Left cardiac atrium (tissue), 4 donors: ENCODE data around the gene RSPH1. TPM values are rescaled to one million over a fixed set of nuclear protein-coding genes. Genes with fewer than 3 reads are reported as not detected.
A peak's percentile ranks its signal among the peaks of the same experiment; 100 is the strongest.

ENCODE experiments used
- ATAC-seq, 2 donors: fragments of 200-7000 bp; cut with Tn5 transposase; one replicate each; pipeline ENCODE4 v1.9.1; 2020; ENCODE audit warnings: mild to moderate bottlenecking in 2 of 2, moderate library complexity in 2 of 2
- DNase-seq: peaks from one replicate; pipeline ENCODE4 v3.0.0-alpha.2; 2020
- intact Hi-C, 2 donors: fragments of 100-400 bp; cut with DNase I; formaldehyde crosslinking; loops; one replicate each; pipeline versions ENCODE4 v1.14.1 to v1.15.1; 2022 to 2023
- total RNA-seq, 2 donors: library from RNA; stranded (reverse); fragmentation: NEBNext Ultra II Directional; extraction: Animal tissue kit (Norgen Biotek cat#: 25700); gene quantifications; one replicate each; pipeline ENCODE4 v1.2.1, GENCODE V29; 2021
- donor health status: DM: no; HTN: yes; CAD: no.
- donor health status: DM: no; HTN: yes; CAD: no; lungs with severe emphysema.
- donor health status: DM: yes; HTN: yes; CAD: no.
- donor health status: Dilated cardiomyopathy.

RSPH1 gene
- total RNA-seq, 2 donors from 2014 or later, result not detected

- intact Hi-C loops, result loop anchor here in 1 of 2 donors (5.0 kb wide), 1 partner anchor 287 kb away; no protein-coding TSS in a partner anchor
- no peak for ATAC-seq
Measured at GRCh38 chr21:42439284-42440186, 56.5 kb downstream of the RSPH1 start.

DNA sequence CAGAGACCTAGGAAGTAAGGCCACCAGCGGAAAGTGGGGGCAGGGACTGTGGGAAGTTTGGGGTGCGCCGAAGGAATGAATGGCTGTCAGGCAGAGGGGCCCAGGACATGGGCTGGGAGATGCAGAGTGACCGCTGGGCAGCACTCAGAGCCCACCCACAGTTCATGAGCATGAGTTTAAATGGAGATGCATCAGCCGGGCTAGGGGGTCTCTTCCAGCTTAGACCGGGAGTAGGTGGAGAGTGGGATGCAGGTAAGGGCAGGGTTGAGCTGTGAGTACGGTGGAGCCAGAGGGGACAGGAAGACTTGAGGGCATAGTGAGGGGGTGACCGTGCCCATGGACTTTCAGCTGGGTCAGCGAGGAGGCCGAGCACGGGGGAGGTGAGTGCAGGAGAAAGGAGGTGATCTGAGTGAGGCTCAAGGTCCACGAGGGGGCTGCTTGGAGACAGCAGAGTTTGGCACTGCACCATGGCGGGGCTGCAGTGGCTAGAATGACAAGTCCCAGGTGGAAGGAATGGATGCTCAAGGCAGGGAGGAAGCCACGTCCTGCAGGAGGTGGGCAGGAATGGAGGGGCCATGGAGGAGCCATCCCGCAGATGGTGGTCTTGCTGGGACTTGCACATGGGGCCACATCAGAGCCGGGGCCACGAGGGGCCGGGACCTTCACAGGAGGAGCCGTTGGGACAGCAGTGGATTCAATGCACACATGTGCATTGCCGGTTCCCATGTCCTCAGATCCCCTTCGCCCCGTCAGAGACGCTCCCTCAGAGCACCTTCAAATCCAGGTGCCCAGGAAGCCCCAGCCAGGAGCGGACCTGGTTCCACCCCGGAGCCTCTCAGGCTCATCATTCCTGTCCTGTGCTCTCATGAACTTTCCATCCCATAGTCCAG lies 57.5 kb downstream of the RSPH1 start:
- intact Hi-C loops, result no loop called here
- DNase-seq (no peak), ATAC-seq (no peak)

More at GRCh38 chr21:42439284-42440186, 56.5 kb downstream of the RSPH1 start:
- no peak for DNase-seq

DNA sequence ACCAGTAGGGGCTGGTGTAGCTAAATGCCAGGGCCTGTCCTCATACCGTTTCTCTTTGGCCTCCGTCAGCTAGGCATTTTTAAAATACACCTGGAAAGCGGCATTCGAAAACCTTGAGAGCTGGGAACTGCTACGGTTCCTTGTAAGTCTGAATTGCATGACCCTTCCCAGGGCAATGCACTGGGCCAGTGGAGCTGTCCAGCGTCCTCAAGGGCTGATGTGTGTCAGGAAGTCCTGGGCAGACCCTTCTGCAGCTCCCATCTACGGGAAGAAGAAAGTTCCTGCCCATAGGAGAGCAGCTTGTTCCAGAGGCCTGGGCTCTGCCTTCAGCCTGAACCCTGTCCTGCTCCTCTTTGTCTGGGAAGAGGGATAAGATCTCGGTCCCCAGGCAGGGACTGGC lies 58.2 kb downstream of the RSPH1 start:
- ATAC-seq (no peak), DNase-seq (no peak)
- intact Hi-C loops, result no loop called here

DNA sequence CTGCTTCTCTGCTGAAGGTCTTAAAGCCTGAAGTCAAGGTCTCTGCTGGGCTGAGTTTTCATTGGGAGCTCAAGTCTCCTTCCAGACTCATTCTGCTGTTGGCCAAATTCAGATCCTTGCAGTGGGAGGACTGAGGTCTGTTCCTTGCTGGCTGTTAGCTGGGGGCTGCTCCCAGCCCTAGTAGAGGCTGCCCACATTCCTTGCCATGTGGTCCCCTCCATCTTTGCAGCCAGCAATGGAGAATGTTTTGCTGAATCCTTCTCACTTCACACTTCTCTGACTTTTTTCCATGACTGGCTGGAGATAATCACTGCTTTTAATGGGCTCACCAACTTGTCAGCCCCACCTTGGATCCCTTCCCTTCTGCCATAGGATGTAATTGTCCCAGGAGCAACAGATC lies 59.1 kb downstream of the RSPH1 start:
- ATAC-seq (no peak), DNase-seq (no peak)
- intact Hi-C loops, result no loop called here

- intact Hi-C loops, result no loop called here
Measured at GRCh38 chr21:42435833-42436232, 60.2 kb downstream of the RSPH1 start.

DNA sequence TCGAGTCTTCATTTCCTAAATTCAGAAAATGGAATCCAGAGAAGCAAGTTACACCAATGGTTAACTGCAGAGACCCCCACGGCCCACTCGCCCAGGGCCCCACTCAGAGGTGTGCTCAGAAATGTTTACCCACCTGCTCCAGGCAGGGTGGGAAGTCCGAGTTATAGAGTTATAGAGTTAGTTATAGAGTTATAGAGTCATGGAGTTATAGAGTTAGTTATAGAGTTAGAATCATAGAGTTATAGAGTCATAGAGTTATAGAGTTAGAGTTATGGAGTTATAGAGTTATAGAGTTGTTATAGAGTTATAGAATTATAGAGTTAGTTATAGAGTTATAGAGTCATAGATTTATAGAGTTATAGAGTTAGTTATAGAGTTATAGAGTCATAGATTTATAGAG lies 60.6 kb downstream of the RSPH1 start:
- intact Hi-C loops, result no loop called here
- DNase-seq (no peak), ATAC-seq (no peak)

More at GRCh38 chr21:42435833-42436232, 60.2 kb downstream of the RSPH1 start:
- ATAC-seq (no peak), DNase-seq (no peak)

GRCh38 chr21:42434884-42435283 lies 61.1 kb downstream of the RSPH1 start:
- intact Hi-C loops, result no loop called here
- DNase-seq (no peak), ATAC-seq (no peak)

DNA sequence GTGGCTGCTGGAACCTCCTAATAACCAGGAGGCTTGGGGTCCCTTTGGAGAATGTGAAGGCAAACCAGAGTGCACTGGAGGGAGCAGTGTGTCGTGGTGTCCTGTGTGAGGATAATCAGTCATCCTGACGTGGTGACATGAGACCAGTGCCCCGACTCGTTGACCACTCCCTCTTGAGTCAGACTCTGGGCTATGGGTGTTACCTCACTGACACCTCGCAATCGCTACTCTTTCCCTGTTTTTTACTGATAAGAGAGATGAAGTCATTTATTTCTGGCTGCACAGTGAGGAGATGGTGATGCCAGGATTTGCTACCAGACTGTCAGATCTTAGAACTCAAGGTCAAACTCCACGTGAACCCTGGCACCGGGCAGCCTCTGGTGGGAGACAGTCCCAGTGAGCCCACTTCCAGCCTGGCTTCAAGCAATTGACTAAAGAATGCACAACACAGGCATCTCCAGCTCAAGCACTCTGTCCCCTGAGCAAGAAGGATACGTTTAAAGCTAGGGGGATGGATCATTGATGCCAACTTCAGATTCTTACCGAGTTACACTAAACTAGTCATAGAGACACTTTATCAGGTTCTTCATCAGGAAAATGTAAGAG lies 62.0 kb downstream of the RSPH1 start:
- DNase-seq, result no peak
- intact Hi-C loops, result no loop called here
- ATAC-seq, result peak; percentile 25 to 92

GRCh38 chr21:42432695-42433094 lies 63.3 kb downstream of the RSPH1 start:
- intact Hi-C loops, result no loop called here
- no peak for ATAC-seq
- DNase-seq, result no peak

GRCh38 chr21:42431196-42431595 lies 64.8 kb downstream of the RSPH1 start:
- ATAC-seq (no peak), DNase-seq (no peak)
- intact Hi-C loops, result no loop called here

- DNase-seq, result no peak
- ATAC-seq, result no peak
- intact Hi-C loops, result no loop called here
Measured at GRCh38 chr21:42430521-42430920, 65.5 kb downstream of the RSPH1 start.

DNA sequence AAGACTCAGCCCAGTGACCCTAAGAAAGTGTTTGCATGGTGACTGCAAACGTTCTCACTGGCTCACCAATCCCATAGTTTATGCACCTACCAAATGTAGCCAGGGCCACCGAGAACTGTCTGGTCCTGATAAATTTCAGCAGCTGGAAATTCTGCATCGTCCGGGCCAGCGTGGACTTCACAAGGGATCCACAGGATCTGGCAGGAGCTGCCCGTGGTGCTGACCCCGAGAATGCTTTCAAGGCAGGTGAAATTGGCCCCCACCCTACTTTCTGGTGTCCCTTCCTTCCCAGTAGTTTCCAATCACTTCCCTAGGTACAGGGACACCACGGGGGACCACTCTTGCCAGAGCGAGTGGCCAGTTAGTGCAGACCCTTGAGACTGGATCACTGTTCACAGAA lies 66.2 kb downstream of the RSPH1 start:
- ATAC-seq (no peak), DNase-seq (no peak)
- intact Hi-C loops, result no loop called here

GRCh38 chr21:42429021-42429420 lies 67.0 kb downstream of the RSPH1 start:
- no peak for DNase-seq
- ATAC-seq, result no peak
- intact Hi-C loops, result no loop called here

- intact Hi-C loops, result no loop called here
- no peak for DNase-seq
- no peak for ATAC-seq
Measured at GRCh38 chr21:42427809-42428419, 68.1 kb downstream of the RSPH1 start.

DNA sequence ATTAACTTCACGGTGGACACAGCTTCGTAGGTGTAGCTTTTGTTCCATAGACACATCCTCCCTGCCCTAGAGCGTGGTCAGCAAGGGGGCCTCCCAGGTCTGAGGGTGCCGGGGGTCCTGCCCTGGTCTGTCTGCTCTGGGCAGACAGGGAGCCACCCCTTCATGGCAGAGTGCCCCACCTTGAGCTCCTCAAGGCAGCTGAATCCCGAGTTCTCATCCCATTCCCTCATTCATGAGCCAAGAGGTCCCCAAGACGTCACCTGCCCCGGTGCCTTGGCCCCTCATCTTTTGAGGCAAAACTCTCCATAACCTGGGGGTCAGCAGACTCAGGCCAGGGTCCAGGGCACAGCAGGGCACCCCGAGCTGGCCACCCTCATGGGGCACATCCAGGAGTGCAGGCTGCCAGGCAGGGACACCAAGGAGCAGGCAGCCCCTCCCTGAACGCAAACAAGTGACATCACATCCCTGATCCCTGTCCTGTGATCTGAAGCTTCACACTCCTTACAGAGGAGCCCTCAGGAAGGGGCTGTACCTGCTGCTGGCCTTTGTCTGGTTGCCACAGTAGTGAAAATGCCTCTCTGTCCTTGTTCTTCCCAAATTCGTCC lies 69.0 kb downstream of the RSPH1 start:
- intact Hi-C loops, result no loop called here
- ATAC-seq (no peak), DNase-seq (no peak)

DNA sequence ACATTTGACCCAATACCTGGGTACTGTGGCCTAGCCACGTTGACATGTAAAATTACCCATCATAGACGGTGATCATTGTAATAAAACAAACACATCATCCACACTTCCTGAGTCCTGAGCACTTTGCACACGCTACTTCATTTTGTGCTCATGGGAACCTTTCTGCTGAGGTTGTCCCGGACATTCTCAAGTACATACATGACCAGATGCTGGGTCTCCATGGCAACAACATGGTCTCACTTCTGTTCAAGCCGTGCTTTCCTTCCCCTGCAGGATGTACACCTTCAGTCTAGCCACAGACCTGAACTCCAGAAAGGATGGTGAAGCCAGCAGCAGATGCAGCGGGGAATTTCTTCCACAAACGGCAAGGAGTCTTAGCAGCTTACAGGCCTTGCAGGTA lies 69.6 kb downstream of the RSPH1 start:
- DNase-seq, result no peak
- no peak for ATAC-seq
- intact Hi-C loops, result no loop called here

GRCh38 chr21:42425591-42425990 lies 70.4 kb downstream of the RSPH1 start:
- intact Hi-C loops, result no loop called here
- DNase-seq (no peak), ATAC-seq (no peak)

DNA sequence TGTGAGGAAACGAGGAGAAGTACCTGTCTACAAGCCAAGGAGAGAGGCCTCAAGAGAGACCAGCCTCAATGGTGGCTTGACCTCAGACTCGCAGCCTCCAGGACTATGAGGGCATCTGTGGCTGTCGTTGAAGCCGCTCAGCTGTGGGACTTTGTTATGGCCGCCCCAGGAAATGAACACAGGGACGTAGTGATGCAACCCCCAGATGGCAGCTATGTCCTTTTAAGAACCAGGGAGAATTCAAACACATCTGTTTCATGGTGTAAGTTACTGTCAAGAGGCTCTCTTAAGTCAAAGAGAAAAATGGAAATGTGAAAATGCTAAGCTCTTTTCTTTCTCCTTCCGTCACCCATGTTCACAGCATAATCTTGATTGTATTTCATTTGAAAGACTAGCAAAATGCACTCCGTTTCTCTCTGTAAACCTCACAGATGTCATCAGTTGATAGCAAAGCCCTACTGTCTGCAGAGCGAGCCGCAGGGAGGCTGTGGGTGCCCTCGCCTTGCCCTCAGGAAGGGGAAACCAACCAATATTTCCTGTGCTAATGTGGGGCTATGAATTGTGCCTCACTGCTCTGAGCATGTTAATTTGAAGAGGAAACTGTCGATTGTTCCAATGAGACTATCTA lies 71.0 kb downstream of the RSPH1 start:
- intact Hi-C loops, result no loop called here
- DNase-seq, result no peak
- peak; percentile 44 to 77 for ATAC-seq
